GM12872 (cell line): ENCODE data around the gene JPT1.

Experiments
- CTCF ChIP-seq: IDR thresholded peaks from 3 replicates; pipeline ENCODE4 v1.5.1; 2011; ENCODE audit warnings: low read depth, mild to moderate bottlenecking, low read length, moderate library complexity; ENCODE audit not compliant: insufficient read depth

The JPT1 gene

GRCh38 chr17:75182569-75183436 lies 28.5 kb upstream of the JPT1 start, which contains the start of gene SUMO2:
Gene SUMO2, minus strand, starts transcription at chr17:75182959. Its CDS starts 125 bp downstream, at chr17:75182834.
- TF ChIP-seq CTCF: peak; percentile 19; the same call in 1 of the 3 replicates

GRCh38 chr17:75182319-75182568 lies 27.9 kb upstream of the JPT1 start:
- TF ChIP-seq CTCF: no peak

GRCh38 chr17:75181608-75182318 lies 27.5 kb upstream of the JPT1 start:
- TF ChIP-seq CTCF: no peak

GRCh38 chr17:75181110-75181509 lies 26.8 kb upstream of the JPT1 start:
- no peak for TF ChIP-seq CTCF

GRCh38 chr17:75178453-75178852 lies 24.1 kb upstream of the JPT1 start:
- no peak for TF ChIP-seq CTCF

- TF ChIP-seq CTCF: no peak
Measured at GRCh38 chr17:75176625-75177024, 22.3 kb upstream of the JPT1 start.

- TF ChIP-seq CTCF: no peak
Measured at GRCh38 chr17:75174996-75175395, 20.7 kb upstream of the JPT1 start.
